Measurements from ENCODE around the gene C1QTNF4. TPM values are rescaled to one million over a fixed set of nuclear protein-coding genes. Genes with fewer than 3 reads are reported as not detected.
A peak's percentile ranks its signal among the peaks of the same experiment; 100 is the strongest.

Gene C1QTNF4
- total RNA-seq, 1 experiment from 2014 or later = 0.75 TPM

DNA sequence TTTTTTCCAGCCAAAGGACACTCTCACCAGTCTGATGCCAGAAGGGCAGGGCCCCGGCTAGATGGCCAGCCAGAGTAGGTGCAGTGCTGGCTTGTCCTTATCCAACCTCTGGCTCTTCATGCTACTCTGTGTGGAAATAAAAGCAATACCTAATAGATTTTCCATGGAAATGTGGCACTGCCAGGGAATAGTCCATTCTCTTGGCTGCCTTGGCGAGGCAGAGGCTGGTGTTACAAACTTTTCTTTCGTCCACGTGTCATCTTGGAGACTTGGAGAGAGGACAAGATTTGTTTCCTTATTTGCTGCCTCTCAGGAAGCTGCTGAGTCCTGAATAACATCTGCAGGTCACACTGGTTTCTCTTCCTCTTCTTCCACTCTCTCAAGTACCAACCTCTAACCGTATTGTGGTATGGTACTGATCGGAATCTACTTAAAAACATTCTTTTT, 17.2 kb upstream of the C1QTNF4 start:
- ChIA-PET POLR2A (no interaction called here), CTCF (no interaction called here)
- no peak overlapping the region for H3K4me3 Mint-ChIP-seq (ENCODE audit: unreplicated experiment)
- H3K4me1 ChIP-seq = no peaks in the 10 kb centered on the region
- H3K36me3 Mint-ChIP-seq (ENCODE audit: insufficient read depth, unreplicated experiment) = peaks cover 20% of the 10 kb centered on the region
- TF ChIP-seq CTCF (IDR thresholded peaks at IDR 0.05; ENCODE audit: insufficient read depth in 1 of 2, low read depth in 1 of 2, low read length in 1 of 2, severe bottlenecking in 1 of 2, unreplicated experiment in 1 of 2) = no peak
- H3K27me3 ChIP-seq (replicated peaks; ENCODE audit: control insufficient read depth, insufficient read depth, low read length) = no peaks in the 10 kb centered on the region
- no peaks in the 10 kb centered on the region; the same call in 1 of the 2 replicates for H3K36me3 ChIP-seq (ENCODE audit: control insufficient read depth, insufficient read depth, low read length)
- no peaks in the 10 kb centered on the region for H3K4me1 Mint-ChIP-seq (ENCODE audit: low read depth, unreplicated experiment)
- no peaks in the 10 kb centered on the region for H3K9me3 ChIP-seq
- intact Hi-C loops (cut with micrococcal nuclease; ENCODE audit: unreplicated experiment) = loop anchor here (10.0 kb wide), 1 partner anchor 243 kb away; no protein-coding TSS in a partner anchor
- no peak overlapping the region for H3K27ac Mint-ChIP-seq (ENCODE audit: unreplicated experiment)
- H3K9me3 Mint-ChIP-seq (ENCODE audit: unreplicated experiment) = no peaks in the 10 kb centered on the region
- no peak overlapping the region for H3K4me3 ChIP-seq (ENCODE audit: low read depth, low read length)
- no peaks in the 10 kb centered on the region for H3K27me3 Mint-ChIP-seq (ENCODE audit: insufficient read depth, unreplicated experiment)
- DNase-seq = no peak
- no TSS peak for BruUV-seq (replicated peaks)

- ChIA-PET CTCF (no interaction called here), POLR2A (interaction anchor here (0.6 kb wide), 1 partner anchor 102 kb away, joined by 7 read pairs; no protein-coding TSS in a partner anchor)
- Histone ChIP-seq H3K9me3 (no peaks in the 10 kb centered on the region), H3K36me3 (ENCODE audit: control insufficient read depth, insufficient read depth, low read length) (no peaks in the 10 kb centered on the region; the same call in 1 of the 2 replicates), H3K4me3 (ENCODE audit: low read depth, low read length) (no peak overlapping the region), H3K27me3 (replicated peaks; ENCODE audit: control insufficient read depth, insufficient read depth, low read length) (no peaks in the 10 kb centered on the region), H3K4me1 (no peaks in the 10 kb centered on the region)
- TF ChIP-seq CTCF (IDR thresholded peaks at IDR 0.05; ENCODE audit: insufficient read depth in 1 of 2, low read depth in 1 of 2, low read length in 1 of 2, severe bottlenecking in 1 of 2, unreplicated experiment in 1 of 2) = no peak
- BruUV-seq (replicated peaks) = no TSS peak
- no peaks in the 10 kb centered on the region for H3K9me3 Mint-ChIP-seq (ENCODE audit: unreplicated experiment)
- H3K36me3 Mint-ChIP-seq (ENCODE audit: insufficient read depth, unreplicated experiment) = peaks cover 15% of the 10 kb centered on the region
- no peak for DNase-seq
- H3K27ac Mint-ChIP-seq (ENCODE audit: unreplicated experiment) = no peak overlapping the region
- no peaks in the 10 kb centered on the region for H3K27me3 Mint-ChIP-seq (ENCODE audit: insufficient read depth, unreplicated experiment)
- H3K4me3 Mint-ChIP-seq (ENCODE audit: unreplicated experiment) = no peak overlapping the region
- intact Hi-C loops (cut with micrococcal nuclease; ENCODE audit: unreplicated experiment) = loop anchor here (10.0 kb wide), 1 partner anchor 245 kb away; no protein-coding TSS in a partner anchor
- no peaks in the 10 kb centered on the region for H3K4me1 Mint-ChIP-seq (ENCODE audit: low read depth, unreplicated experiment)
These were observed 15.5 kb upstream of the C1QTNF4 start for GRCh38 chr11:47609675-47610074.

DNA sequence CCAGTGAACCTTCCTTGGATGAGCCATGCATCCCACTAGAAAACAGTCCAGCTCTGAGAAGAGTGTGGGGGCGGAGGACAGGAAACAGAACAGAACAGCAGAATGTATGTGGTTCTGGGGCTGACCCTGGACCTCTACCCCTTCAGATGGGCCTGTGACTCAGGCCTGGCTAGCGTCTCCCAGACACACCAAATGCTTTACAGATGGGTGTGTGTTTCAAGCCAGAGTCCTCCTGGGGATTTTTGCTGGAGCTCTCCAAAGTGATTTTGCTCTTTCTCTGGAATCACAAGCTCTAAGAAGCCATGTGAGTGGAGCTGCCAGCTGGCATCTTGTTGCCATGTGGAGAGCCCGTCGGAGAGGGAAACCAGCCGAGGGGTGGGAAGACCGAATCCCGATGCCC, 13.2 kb upstream of the C1QTNF4 start:
- no peaks in the 10 kb centered on the region for H3K27me3 Mint-ChIP-seq (ENCODE audit: insufficient read depth, unreplicated experiment)
- CTCF ChIA-PET = no interaction called here
- Histone ChIP-seq H3K27me3 (replicated peaks; ENCODE audit: control insufficient read depth, insufficient read depth, low read length) (no peaks in the 10 kb centered on the region), H3K4me3 (ENCODE audit: low read depth, low read length) (no peak overlapping the region), H3K9me3 (no peaks in the 10 kb centered on the region), H3K4me1 (no peaks in the 10 kb centered on the region), H3K36me3 (ENCODE audit: control insufficient read depth, insufficient read depth, low read length) (no peaks in the 10 kb centered on the region; the same call in 1 of the 2 replicates)
- peaks cover 15% of the 10 kb centered on the region for H3K36me3 Mint-ChIP-seq (ENCODE audit: insufficient read depth, unreplicated experiment)
- POLR2A ChIA-PET = no interaction called here
- no peak overlapping the region for H3K4me3 Mint-ChIP-seq (ENCODE audit: unreplicated experiment)
- H3K27ac Mint-ChIP-seq (ENCODE audit: unreplicated experiment) = no peak overlapping the region
- intact Hi-C loops (cut with micrococcal nuclease; ENCODE audit: unreplicated experiment) = no loop called here
- no TSS peak for BruUV-seq (replicated peaks)
- peak in 1 of 2 experiments; percentile 22 for DNase-seq
- TF ChIP-seq CTCF (IDR thresholded peaks at IDR 0.05; ENCODE audit: insufficient read depth in 1 of 2, low read depth in 1 of 2, low read length in 1 of 2, severe bottlenecking in 1 of 2, unreplicated experiment in 1 of 2) = no peak
- no peaks in the 10 kb centered on the region for H3K9me3 Mint-ChIP-seq (ENCODE audit: unreplicated experiment)
- no peaks in the 10 kb centered on the region for H3K4me1 Mint-ChIP-seq (ENCODE audit: low read depth, unreplicated experiment)
